ENCODE data around the gene ETS1. TPM values are rescaled to one million over a fixed set of nuclear protein-coding genes. Genes with fewer than 3 reads are reported as not detected.

ETS1 gene
- polyA plus RNA-seq, 1 donor from 2014 or later, result 0.42 TPM

DNA sequence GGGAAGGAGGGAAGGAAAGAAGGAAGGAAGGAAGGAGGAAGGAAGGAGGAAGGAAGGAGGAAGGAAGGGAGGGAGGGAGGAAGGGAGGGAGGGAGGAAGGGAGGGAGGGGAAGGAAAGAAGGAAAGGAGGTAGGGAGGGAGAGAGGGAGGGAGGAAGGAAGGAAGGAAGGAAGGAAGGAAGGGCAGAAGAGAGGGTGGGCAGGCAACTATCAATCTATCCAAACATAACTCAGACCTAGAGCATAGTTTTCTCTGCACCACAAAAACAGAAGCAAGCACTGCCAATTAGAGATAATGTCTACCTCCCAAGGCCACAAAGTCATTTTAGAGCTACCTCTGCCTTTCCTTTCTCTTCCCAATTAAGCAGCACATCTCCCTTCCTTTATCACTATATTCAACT, 109.1 kb downstream of the ETS1 start:
- Histone ChIP-seq H3K79me2 (replicated peaks; ENCODE audit: insufficient read depth, low read length) (no peaks in the 10 kb centered on the region), H3K4me2 (ENCODE audit: low read length) (no peak overlapping the region), H3K27me3 (ENCODE audit: insufficient read depth, low read depth, low read length) (no peaks in the 10 kb centered on the region), H3K9me2 (ENCODE audit: insufficient read depth, low read length) (no peaks in the 10 kb centered on the region), H3K4me3 (ENCODE audit: low read length) (no peak overlapping the region), H3F3A (ENCODE audit: insufficient read depth, low read length, poor library complexity, severe bottlenecking) (no peaks in the 10 kb centered on the region), H3K27ac (ENCODE audit: low read length) (no peak overlapping the region), H3K9me3 (ENCODE audit: low read length) (no peaks in the 10 kb centered on the region), H2AFZ (ENCODE audit: low read depth, low read length) (no peak overlapping the region), H4K20me1 (ENCODE audit: insufficient read depth) (no peaks in the 10 kb centered on the region), H3K9ac (ENCODE audit: low read length) (no peak overlapping the region), H3K36me3 (ENCODE audit: insufficient read depth, low read length) (no peaks in the 10 kb centered on the region)
- TF ChIP-seq TAF1 (IDR thresholded peaks at IDR 0.05; ENCODE audit: low read depth), result no peak
- no peak for TF ChIP-seq MXI1 (conservative IDR thresholded peaks at IDR 0.05; ENCODE audit: poor library complexity, severe bottlenecking)
- TF ChIP-seq, protein P1, sequence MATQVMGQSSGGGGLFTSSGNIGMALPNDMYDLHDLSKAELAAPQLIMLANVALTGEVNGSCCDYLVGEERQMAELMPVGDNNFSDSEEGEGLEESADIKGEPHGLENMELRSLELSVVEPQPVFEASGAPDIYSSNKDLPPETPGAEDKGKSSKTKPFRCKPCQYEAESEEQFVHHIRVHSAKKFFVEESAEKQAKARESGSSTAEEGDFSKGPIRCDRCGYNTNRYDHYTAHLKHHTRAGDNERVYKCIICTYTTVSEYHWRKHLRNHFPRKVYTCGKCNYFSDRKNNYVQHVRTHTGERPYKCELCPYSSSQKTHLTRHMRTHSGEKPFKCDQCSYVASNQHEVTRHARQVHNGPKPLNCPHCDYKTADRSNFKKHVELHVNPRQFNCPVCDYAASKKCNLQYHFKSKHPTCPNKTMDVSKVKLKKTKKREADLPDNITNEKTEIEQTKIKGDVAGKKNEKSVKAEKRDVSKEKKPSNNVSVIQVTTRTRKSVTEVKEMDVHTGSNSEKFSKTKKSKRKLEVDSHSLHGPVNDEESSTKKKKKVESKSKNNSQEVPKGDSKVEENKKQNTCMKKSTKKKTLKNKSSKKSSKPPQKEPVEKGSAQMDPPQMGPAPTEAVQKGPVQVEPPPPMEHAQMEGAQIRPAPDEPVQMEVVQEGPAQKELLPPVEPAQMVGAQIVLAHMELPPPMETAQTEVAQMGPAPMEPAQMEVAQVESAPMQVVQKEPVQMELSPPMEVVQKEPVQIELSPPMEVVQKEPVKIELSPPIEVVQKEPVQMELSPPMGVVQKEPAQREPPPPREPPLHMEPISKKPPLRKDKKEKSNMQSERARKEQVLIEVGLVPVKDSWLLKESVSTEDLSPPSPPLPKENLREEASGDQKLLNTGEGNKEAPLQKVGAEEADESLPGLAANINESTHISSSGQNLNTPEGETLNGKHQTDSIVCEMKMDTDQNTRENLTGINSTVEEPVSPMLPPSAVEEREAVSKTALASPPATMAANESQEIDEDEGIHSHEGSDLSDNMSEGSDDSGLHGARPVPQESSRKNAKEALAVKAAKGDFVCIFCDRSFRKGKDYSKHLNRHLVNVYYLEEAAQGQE (IDR thresholded peaks at IDR 0.05; ENCODE audit: borderline replicate concordance), result no peak
- no peak for TF ChIP-seq EP300 (conservative IDR thresholded peaks at IDR 0.05; ENCODE audit: poor library complexity, severe bottlenecking)
- TF ChIP-seq, protein P2, sequence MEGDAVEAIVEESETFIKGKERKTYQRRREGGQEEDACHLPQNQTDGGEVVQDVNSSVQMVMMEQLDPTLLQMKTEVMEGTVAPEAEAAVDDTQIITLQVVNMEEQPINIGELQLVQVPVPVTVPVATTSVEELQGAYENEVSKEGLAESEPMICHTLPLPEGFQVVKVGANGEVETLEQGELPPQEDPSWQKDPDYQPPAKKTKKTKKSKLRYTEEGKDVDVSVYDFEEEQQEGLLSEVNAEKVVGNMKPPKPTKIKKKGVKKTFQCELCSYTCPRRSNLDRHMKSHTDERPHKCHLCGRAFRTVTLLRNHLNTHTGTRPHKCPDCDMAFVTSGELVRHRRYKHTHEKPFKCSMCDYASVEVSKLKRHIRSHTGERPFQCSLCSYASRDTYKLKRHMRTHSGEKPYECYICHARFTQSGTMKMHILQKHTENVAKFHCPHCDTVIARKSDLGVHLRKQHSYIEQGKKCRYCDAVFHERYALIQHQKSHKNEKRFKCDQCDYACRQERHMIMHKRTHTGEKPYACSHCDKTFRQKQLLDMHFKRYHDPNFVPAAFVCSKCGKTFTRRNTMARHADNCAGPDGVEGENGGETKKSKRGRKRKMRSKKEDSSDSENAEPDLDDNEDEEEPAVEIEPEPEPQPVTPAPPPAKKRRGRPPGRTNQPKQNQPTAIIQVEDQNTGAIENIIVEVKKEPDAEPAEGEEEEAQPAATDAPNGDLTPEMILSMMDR (IDR thresholded peaks at IDR 0.05; ENCODE audit: poor library complexity, severe bottlenecking), result no peak
- TF ChIP-seq POLR2AphosphoS5 (IDR thresholded peaks at IDR 0.05), result no peak
- TF ChIP-seq RAD21 (conservative IDR thresholded peaks at IDR 0.05), result no peak
- TF ChIP-seq EZH2 (IDR thresholded peaks at IDR 0.05; ENCODE audit: borderline replicate concordance, insufficient read depth, low read length, poor library complexity, severe bottlenecking), result no peak
- no peak for TF ChIP-seq SMC3 (conservative IDR thresholded peaks at IDR 0.05; ENCODE audit: poor library complexity)

DNA sequence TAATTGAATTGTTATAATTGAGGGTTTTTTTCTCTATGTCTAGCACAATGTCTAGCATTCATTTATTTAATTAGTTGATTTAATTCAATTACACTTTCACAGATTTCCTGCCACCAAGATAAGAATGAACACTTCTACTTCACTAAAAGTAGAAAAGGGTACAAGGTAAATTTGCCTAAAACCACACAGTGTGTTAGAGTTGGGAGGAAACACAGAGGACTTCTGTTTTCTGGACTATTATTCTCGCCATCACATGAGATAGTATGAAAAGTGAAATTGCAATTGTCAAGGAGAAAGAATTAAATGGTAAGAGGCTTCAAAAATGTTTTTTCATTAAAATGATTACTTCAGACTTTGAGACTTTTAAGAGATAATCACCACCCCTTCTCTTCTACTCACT, 109.5 kb downstream of the ETS1 start:
- no peak overlapping the region for H3K9ac ChIP-seq (ENCODE audit: low read length)
- H3K36me3 ChIP-seq (ENCODE audit: insufficient read depth, low read length), result no peaks in the 10 kb centered on the region
- H3K9me3 ChIP-seq (ENCODE audit: low read length), result no peaks in the 10 kb centered on the region
- no peak overlapping the region for H2AFZ ChIP-seq (ENCODE audit: low read depth, low read length)
- TF ChIP-seq MXI1 (conservative IDR thresholded peaks at IDR 0.05; ENCODE audit: poor library complexity, severe bottlenecking), result no peak
- no peak for TF ChIP-seq TAF1 (IDR thresholded peaks at IDR 0.05; ENCODE audit: low read depth)
- no peak for TF ChIP-seq EZH2 (IDR thresholded peaks at IDR 0.05; ENCODE audit: borderline replicate concordance, insufficient read depth, low read length, poor library complexity, severe bottlenecking)
- TF ChIP-seq, protein P2 (IDR thresholded peaks at IDR 0.05; ENCODE audit: poor library complexity, severe bottlenecking), result no peak
- no peak for TF ChIP-seq RAD21 (conservative IDR thresholded peaks at IDR 0.05)
- no peak for TF ChIP-seq SMC3 (conservative IDR thresholded peaks at IDR 0.05; ENCODE audit: poor library complexity)
- no peak for TF ChIP-seq POLR2AphosphoS5 (IDR thresholded peaks at IDR 0.05)
- no peak for TF ChIP-seq EP300 (conservative IDR thresholded peaks at IDR 0.05; ENCODE audit: poor library complexity, severe bottlenecking)
- TF ChIP-seq, protein P1 (IDR thresholded peaks at IDR 0.05; ENCODE audit: borderline replicate concordance), result no peak
- H3K27me3 ChIP-seq (ENCODE audit: insufficient read depth, low read depth, low read length), result no peaks in the 10 kb centered on the region
- no peak overlapping the region for H3K27ac ChIP-seq (ENCODE audit: low read length)
- no peaks in the 10 kb centered on the region for H3F3A ChIP-seq (ENCODE audit: insufficient read depth, low read length, poor library complexity, severe bottlenecking)
- no peak overlapping the region for H3K4me2 ChIP-seq (ENCODE audit: low read length)
- H3K4me3 ChIP-seq (ENCODE audit: low read length), result no peak overlapping the region
- H3K9me2 ChIP-seq (ENCODE audit: insufficient read depth, low read length), result no peaks in the 10 kb centered on the region
- no peaks in the 10 kb centered on the region for H4K20me1 ChIP-seq (ENCODE audit: insufficient read depth)
- H3K79me2 ChIP-seq (replicated peaks; ENCODE audit: insufficient read depth, low read length), result no peaks in the 10 kb centered on the region
